Measurements from ENCODE around the gene IL9.

DNA sequence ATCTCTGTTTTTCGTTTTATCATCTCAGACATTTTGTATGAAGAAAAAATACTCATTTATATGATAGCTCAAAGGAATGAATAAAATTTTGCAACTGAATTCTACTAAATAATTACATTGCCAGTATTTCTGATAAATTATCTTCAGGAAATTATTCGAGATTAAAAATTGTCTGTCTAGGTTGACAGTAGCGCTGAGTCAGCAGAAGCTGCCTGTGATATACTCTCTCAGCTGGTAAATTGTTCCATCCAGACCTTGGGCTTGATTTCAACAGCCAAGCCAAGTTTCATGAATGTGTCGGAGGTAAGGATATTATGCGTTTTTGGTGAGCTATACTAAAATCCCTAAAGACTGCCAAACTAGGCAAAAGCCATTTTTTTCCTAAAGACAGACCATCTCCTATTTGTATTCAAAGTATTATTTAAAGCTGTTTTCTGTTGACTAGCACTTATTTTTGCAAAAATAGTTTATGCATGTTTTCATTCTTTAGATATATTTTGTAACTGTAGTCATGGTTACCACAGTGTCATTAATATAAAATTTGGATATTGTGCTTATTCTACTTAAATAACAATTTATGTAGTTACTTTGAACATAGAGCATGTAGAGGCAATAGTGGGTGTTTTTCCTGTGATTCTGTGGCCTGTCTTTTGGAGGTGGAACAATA is 41.7 kb upstream of the IL9 start:
- TF ChIP-seq CTCF (IDR thresholded peaks at IDR 0.05; ENCODE audit: low read depth, low read length) (no peak), MAX (IDR thresholded peaks at IDR 0.05; ENCODE audit: low read depth, low read length) (no peak)

Data from NB4 (cell line).